NCI-H526 treated with DMSO at 0.1 percent for 48 hours (cell line): ENCODE data around the gene ELAVL2.
A peak's percentile ranks its signal among the peaks of the same experiment; 100 is the strongest.

Experiments used
- DNase-seq: peaks from one replicate; lab custom pipeline; 2025; lab: John Stamatoyannopoulos, UW

Gene ELAVL2

GRCh38 chr9:23821375-23822181 is 4.5 kb downstream of the ELAVL2 start:
- peak; percentile 73 for DNase-seq

- peak; percentile 38 for DNase-seq
Measured at GRCh38 chr9:23820451-23821374, 5.3 kb downstream of the ELAVL2 start.

- no peak for DNase-seq
Measured at GRCh38 chr9:23819403-23819802, 6.6 kb downstream of the ELAVL2 start.

- DNase-seq: no peak
Measured at GRCh38 chr9:23814243-23814642, 11.8 kb downstream of the ELAVL2 start.

- no peak for DNase-seq
Measured at GRCh38 chr9:23812673-23813072, 13.4 kb downstream of the ELAVL2 start.

GRCh38 chr9:23811633-23812032 is 14.4 kb downstream of the ELAVL2 start:
- no peak for DNase-seq

GRCh38 chr9:23803216-23803615 is 22.8 kb downstream of the ELAVL2 start:
- DNase-seq: no peak

- DNase-seq: no peak
Measured at GRCh38 chr9:23801523-23801922, 24.5 kb downstream of the ELAVL2 start.

GRCh38 chr9:23799521-23799920 is 26.5 kb downstream of the ELAVL2 start:
- no peak for DNase-seq

- no peak for DNase-seq
Measured at GRCh38 chr9:23798325-23798724, 27.7 kb downstream of the ELAVL2 start.

GRCh38 chr9:23796209-23796608 is 29.8 kb downstream of the ELAVL2 start:
- DNase-seq: no peak

- no peak for DNase-seq
Measured at GRCh38 chr9:23790351-23791260, 35.4 kb downstream of the ELAVL2 start.

- no peak for DNase-seq
Measured at GRCh38 chr9:23789529-23790254, 36.3 kb downstream of the ELAVL2 start.

- no peak for DNase-seq
Measured at GRCh38 chr9:23784962-23785361, 41.1 kb downstream of the ELAVL2 start.

- DNase-seq: peak; percentile 19
Measured at GRCh38 chr9:23783509-23783908, 42.5 kb downstream of the ELAVL2 start.

GRCh38 chr9:23779220-23779619 is 46.8 kb downstream of the ELAVL2 start:
- no peak for DNase-seq

GRCh38 chr9:23777328-23777727 is 48.7 kb downstream of the ELAVL2 start:
- DNase-seq: no peak

GRCh38 chr9:23775549-23775948 is 50.5 kb downstream of the ELAVL2 start:
- no peak for DNase-seq

GRCh38 chr9:23774266-23774665 is 51.8 kb downstream of the ELAVL2 start:
- no peak for DNase-seq

GRCh38 chr9:23772385-23772783 is 53.7 kb downstream of the ELAVL2 start:
- no peak for DNase-seq

GRCh38 chr9:23771746-23772384 is 54.2 kb downstream of the ELAVL2 start:
- no peak for DNase-seq
